NCI-H1436 treated with DMSO at 0.1 percent for 48 hours (cell line): ENCODE results near the gene SLC41A3.
"Not testable (repeated sequence)": the region's sequence is repeated elsewhere in the genome, so short reads cannot be mapped to it uniquely, and the experiment has no call there.

Source experiments
- DNase-seq: peaks from one replicate; lab custom pipeline; 2025; lab: John Stamatoyannopoulos, UW

SLC41A3 gene

DNA sequence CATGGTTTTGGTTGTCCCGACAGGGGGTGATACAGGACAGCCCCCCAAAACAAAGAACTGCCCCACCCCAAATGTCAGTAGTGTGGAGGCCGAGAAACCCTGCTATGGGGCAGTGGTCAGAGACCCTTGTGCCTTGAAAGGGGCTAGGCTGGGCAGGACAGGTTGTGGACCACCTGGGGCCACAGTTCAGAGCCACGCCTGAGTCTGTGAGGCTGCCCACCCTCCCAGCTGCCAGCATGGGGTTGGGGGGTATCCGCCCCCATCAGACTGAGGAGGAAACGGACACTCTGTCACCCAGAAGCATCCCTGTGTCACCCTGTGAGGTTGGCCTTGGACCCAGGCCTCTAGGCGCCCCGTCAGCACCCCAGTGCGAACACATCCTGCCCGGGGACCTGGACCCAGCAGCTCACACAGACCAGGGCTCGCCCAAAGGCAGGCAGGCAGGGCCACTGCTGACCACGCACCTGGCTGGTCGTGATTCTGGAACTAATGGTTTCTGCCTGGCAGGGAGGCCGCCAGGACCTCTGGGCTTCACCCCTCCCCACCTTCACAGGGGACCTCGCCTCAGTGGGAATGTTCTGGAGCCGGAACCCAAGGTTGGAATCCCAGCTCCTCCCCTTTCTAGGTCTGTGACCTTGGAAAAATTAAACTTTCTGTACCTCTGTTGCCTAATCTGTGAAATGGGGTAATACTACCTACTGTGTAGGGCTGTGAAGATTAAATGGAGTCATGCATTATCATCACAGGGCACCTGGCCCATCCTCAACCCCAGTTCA, 1.4 kb downstream of the SLC41A3 start:
- no peak for DNase-seq

GRCh38 chr3:126081618-126082361, 2.1 kb downstream of the SLC41A3 start:
- no peak for DNase-seq

DNA sequence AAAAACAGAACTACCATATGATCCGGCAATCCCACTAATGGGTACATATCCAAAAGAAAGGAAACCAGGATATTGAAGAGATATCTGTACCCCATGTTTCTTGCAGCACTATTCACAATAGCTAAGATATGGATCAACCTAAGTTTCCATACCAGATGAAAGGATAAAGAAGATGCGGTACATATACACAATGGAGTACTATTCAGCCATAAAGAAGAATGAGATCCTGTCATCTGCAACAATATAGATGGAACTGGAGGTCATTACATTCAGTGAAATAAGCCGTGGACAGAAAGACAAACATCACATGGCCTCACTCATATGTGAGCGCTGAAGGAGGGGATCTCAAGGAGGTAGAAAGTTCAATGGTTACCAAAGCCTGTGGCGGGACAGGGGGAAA, 3.0 kb downstream of the SLC41A3 start:
- no peak for DNase-seq

DNA sequence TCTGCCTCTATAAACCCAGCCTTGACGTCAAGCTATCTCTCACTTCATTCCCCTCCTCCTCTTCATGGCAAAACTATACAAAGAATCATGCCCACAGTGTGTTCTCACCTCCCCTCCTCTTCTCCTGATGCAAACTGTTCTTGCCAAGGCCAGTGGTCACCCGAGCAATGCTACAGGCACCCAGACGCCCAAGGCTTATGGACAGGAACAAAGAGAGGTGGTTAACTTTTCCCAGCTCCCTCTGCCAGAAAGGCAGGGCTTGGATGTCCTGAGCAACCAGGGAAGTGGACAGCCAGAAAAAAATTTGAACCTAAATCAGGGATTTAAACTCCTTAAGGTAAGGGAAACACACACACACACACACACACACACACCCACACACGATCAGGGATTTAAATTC, 5.1 kb downstream of the SLC41A3 start:
- no peak for DNase-seq

- no peak for DNase-seq
Measured at GRCh38 chr3:126077754-126078153, 6.2 kb downstream of the SLC41A3 start.

GRCh38 chr3:126076140-126076539, 7.8 kb downstream of the SLC41A3 start:
- DNase-seq = no peak

DNA sequence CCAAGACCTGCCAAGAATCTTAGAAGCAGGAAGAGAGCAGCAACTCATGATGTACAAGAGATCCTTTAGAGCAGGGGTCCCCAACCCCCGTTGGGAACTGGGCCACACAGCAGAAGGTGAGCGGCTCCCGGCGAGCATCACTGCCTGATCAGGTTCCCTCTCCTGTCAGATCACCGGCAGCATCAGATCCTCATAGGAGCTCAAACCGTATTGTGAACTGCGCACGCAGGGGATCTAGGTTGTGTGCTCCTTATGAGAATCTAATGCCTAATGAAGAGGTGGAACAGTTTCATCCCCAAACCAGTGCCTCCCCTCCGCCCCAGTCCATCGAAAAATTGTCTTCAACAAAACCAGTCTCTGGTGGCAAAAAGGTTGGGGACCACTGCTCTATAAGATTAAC, 13.8 kb downstream of the SLC41A3 start:
- no peak for DNase-seq

DNA sequence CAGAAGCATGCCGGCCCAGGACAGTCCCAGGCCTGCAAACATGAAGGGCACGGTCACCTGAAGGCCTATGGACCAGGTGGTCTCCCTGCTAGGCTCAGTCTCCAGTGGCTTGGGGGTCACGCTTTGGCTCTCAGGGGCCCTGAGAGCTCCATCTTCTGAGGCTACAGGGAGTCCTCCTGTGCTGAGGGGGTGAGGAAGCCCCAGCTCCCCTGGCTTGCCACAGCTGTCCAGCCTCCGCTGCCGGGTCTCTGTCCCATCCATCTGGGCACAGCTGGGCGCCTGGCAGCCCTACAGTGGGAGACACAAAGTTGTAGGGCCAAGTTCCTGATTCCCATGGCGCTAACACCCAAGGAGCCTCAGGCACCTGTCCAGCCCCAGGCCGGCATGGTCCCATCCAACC, 16.0 kb downstream of the SLC41A3 start:
- no peak for DNase-seq

- DNase-seq = not testable (repeated sequence)
Measured at GRCh38 chr3:126066676-126067075, 17.2 kb downstream of the SLC41A3 start.

GRCh38 chr3:126065876-126066275, 18.0 kb downstream of the SLC41A3 start:
- DNase-seq = no peak

GRCh38 chr3:126064627-126065258, 19.2 kb downstream of the SLC41A3 start:
- no peak for DNase-seq

- no peak for DNase-seq
Measured at GRCh38 chr3:126063358-126063965, 20.5 kb downstream of the SLC41A3 start.

DNA sequence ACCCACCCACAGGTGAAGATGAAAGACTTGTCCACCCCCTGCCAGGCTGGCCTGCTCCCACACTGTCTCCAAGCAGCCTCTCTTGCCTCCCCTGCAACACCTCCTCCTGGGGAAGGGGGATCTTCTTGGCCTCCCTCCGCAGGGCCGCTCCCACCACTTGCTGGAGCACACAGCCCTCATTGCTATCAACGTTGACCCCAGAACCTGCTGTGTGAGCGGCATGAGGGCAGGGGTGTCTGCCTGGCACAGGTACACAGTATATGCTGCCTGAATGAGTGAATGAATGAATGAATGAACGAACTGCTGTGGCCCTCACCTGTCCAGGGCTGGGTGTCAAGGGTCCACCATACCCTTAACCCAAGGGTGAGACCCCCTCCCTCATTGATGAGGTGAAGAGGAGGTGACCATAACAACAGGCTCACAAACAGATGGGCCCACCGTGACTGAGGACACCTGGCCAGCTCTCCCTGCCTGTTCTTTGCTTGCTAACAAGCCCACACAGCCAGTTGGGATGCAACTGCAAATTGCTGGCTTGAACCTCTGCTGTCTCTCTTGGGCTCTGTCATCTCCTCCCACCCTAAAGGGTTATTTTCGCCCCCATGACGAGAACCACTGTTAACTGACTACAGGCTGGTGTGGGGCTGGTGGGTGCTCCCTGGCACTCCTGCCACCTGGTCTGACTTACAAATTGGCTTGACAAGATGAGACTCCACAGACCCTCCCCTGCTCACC, 22.5 kb downstream of the SLC41A3 start:
- DNase-seq = no peak

DNA sequence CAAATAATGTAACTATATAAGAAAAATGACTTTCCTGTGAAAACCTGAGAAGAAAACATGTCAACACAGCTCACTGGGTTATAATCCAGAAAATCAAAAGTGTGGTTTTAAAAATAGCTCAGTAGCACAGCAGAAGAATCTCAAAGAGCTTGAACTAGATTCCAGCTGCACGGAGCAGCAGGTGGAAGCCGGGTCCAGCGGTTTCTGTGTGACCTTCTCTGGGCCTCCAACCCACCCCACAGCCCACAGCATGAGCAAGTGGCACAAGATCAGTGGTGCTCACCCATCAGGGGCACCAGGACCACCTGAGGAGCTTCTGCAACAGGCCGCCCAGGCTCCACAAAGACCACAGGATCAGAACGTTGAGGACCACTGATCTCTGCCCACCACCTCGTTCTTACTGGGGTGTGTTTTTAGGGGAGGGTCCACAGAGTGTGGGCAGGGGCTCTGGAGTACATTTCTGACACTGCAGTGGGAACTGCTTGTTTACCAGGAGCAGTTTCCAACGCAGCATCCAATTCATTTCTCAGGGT, 23.2 kb downstream of the SLC41A3 start:
- DNase-seq = no peak

GRCh38 chr3:126058666-126059065, 25.3 kb downstream of the SLC41A3 start:
- no peak for DNase-seq

DNA sequence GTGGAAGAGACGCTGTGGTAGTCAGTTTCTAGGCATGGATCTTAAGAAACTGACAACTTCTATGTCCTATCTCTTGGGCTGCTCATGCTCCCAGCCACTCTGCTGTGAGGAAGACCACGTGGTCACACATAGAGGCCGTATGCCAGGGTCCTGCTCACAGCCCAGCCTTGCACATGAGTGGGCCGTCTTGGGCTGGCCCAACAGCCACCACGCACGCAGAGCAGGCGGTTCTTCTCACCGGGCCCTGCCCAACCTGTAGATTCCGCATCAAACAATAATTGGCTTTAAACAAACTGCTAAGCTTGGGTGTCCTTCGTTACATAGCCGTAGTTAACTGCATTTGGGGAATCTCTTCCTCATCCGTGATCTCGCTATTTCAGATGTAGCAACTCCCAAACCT, 26.0 kb downstream of the SLC41A3 start:
- no peak for DNase-seq

- DNase-seq = no peak
Measured at GRCh38 chr3:126057501-126057819, 26.5 kb downstream of the SLC41A3 start.

DNA sequence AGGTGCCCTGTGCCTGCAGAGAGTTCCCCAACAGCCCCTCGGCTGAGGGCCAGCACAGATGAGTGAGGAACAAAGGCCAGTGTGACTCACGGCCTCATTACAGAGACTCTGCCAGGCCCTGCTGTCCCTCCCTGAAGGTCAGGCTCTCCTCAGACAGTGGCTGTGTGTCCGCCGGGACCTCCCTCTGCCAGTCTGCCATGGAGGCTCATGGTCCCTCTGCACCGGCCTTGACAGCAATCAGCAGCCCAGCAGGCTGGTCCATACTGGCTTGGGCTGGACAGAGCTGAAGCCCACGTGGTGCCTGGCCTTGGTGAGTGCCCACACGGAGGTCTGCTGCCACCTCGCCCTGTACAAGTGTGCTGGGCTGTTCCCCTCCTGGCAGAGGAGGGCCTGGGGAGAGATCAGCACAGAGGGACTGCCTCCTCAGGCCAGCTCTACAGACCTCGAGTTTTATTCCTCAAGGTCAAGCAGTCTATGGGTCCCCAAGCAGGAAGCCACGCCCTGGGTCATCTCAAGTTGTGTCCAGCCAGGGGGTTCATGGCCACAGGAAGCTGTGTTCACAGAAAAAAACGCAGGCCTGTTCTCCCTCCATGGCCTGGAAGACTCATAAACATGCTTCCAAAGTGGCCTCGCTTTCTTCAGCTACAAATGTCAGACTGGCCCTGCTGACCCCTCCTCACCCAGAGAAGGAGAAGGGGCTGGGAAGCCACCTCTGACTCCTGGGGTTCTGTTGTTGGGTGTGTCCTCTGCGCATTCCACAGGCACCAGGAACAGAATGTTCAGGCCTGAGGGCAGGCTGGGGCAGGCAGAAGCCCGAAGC, 27.0 kb downstream of the SLC41A3 start:
- DNase-seq = no peak

GRCh38 chr3:126056088-126056487, 27.8 kb downstream of the SLC41A3 start:
- no peak for DNase-seq

GRCh38 chr3:126054870-126055269, 29.1 kb downstream of the SLC41A3 start:
- DNase-seq = no peak
